SK-N-DZ (cell line): ENCODE data around the gene CARHSP1.
"Not testable (repeated sequence)": the region's sequence is repeated elsewhere in the genome, so short reads cannot be mapped to it uniquely, and the experiment has no call there.

ENCODE experiments used
- DNase-seq: peaks from one replicate; pipeline ENCODE4 v3.0.0-alpha.2; 2015; ENCODE audit warnings: low spot score

Gene CARHSP1

GRCh38 chr16:8855051-8855786, 13.6 kb downstream of the CARHSP1 start:
- DNase-seq, result no peak

DNA sequence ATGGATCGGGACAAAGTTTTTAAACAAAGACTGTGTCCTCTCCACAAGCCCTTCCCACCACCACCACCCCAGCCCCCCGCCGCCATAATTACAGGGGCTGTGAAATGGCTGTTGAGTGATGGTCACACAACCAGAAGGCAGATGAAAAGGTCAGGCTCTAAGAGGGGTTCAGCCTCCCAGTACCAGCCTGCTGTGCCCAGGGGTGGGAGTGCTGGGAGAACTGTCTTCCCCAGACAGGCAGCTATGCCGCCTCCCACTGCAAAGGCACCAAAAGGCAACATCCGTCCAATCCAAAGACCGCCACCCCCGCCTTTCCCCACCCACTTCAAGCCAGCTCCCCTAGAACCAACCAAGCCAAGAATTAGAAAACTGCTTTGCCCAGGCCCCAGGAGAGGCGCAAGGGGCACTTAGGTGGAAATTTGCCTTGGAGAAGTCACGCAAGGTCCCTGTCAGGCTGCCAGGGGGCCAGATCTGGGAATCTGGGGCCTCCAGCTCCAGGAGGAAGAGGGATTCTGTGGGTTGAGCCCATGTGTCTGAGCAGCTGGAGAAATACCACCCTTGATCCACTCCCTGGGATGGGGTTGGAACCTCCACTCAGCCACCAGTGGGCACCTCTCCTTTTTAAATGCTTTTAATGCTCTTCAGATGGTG, 14.4 kb downstream of the CARHSP1 start:
- no peak for DNase-seq

DNA sequence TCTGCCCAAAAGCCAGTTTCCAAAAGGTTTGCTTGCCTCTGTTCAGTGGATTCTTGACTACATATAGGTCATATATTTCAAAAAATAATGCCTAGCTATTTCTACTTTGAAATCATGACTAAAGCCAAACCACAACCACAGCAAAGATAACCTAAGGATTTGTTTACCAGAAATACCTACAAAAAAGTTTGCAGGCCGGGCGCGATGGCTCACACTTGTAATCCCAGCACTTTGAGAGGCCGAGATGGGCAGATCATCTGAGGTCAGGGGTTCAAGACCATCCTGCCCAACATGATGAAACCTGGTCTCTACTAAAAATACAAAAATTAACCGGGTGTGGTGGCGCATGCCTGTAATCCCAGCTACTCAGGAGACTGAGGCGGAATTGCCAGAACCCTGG, 15.2 kb downstream of the CARHSP1 start:
- DNase-seq, result no peak

GRCh38 chr16:8853150-8853549, 15.7 kb downstream of the CARHSP1 start:
- no peak for DNase-seq

GRCh38 chr16:8852534-8852933, 16.3 kb downstream of the CARHSP1 start:
- no peak for DNase-seq

DNA sequence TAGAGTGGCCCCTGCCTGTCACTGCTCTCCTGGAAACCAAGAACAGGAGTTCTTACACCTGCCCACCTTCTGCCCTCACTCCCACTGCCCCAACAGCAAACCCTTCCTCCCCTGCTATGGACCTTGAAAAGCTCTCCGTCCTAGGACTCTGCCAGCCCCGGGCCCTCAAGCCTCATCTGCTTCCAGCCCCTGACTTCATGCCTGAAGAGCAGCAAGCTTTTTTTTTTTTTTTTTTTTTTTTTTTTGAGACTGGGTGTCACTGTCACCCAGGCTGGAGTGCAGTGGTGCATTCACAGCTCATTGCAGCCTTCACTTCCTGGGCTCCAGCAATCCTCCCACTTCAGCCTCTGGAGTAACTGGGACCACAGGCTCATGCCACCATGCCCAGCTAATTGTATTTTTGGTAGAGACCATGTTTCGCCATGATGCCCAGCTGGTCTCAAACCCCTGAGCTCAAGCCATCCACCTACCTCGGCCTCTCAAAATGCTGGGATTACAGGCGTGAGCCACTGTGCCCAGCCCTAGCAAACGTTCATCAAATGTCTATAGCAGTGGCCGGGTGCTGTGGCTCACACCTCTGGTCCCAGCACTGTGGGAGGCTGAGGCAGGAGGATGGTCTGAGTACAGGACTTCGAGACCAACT, 16.9 kb downstream of the CARHSP1 start:
- no peak for DNase-seq

DNA sequence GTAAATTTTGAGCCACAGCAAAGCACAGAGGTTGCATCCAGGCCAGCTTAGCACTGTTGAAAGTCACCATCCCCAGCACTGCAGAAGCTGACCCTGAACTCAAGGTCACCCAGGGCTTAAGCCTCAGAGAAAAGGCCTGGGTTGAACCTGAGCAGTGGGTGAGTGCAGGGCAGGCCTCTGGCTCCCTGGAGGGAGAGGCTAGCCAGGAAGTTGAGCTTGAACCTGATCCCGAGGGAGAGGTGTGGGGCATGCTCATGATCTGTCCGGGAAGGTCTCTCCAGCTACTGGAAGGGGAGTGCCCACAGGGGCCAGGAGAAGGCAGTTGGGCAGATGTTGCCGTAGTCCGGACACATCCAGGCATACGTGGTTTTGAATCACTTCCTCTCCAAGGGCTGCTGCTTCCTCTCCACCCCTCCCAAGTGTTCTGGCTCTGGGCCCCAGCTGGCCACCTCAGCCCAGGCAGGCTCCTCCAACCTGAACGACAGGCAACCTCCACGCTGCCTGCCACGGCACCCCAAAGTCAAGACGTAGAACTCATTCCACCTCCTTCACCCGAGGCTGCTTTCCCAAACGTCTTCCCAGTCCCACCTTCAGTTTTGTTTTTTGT, 18.4 kb downstream of the CARHSP1 start:
- DNase-seq, result no peak

GRCh38 chr16:8849411-8850011, 19.3 kb downstream of the CARHSP1 start:
- no peak for DNase-seq

GRCh38 chr16:8848939-8849391, 19.8 kb downstream of the CARHSP1 start:
- no peak for DNase-seq

DNA sequence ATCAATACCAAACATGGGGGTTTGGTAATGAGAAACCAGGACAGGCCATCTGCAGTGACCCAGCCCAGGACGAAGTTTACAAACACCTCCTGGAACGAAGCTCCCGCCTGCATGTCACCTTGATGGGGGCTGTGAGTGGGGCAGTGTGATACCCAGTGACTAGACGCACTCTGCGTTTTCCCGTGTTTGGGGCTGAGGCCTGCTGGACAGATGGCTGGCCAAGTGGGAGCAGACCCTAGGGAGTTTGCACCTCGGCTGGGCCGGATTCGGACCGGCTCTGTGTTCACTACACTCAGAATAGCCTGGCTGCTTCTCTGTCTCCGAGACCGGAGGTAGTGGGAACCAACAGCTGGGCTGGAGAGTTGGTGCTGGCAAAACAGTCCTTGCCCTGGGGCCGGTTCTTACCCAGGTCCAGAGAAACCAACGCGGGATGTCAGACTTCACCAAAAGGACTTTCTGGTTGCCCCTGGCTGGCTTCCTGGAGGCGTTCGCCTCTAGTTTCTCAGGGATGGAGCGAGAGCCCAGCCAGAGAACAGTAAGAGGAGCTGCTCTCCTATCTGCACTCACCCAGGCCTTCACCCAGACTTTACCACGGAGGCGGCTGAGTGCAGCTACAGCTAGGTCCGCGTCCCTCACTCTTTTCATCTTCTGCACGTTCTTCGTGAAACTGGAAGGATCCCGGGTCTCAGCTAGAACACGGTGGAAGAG, 20.4 kb downstream of the CARHSP1 start:
- DNase-seq, result no peak

DNA sequence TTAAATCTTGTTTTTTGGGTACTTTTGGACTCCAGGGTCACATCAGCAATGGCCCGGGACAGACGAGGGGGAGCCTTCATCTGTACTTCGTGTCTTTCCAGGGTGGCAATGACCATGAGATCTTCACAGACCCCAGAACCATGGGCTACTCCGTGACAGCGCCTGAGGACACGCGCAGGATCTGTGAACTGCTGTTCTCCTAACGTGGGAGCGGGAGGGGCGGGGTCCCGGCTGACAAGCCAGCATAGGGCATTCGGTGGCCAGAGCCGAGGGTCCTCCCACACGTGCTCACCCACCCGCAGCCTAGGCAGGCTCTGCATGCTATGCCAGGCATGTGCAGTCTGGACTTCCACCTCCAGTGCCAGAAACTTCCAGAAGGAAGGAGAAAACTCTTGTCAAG, 21.2 kb downstream of the CARHSP1 start:
- DNase-seq, result no peak

- DNase-seq, result no peak
Observed at GRCh38 chr16:8847145-8847544, 21.7 kb downstream of the CARHSP1 start.

GRCh38 chr16:8846401-8846932, 22.3 kb downstream of the CARHSP1 start:
- DNase-seq, result no peak

DNA sequence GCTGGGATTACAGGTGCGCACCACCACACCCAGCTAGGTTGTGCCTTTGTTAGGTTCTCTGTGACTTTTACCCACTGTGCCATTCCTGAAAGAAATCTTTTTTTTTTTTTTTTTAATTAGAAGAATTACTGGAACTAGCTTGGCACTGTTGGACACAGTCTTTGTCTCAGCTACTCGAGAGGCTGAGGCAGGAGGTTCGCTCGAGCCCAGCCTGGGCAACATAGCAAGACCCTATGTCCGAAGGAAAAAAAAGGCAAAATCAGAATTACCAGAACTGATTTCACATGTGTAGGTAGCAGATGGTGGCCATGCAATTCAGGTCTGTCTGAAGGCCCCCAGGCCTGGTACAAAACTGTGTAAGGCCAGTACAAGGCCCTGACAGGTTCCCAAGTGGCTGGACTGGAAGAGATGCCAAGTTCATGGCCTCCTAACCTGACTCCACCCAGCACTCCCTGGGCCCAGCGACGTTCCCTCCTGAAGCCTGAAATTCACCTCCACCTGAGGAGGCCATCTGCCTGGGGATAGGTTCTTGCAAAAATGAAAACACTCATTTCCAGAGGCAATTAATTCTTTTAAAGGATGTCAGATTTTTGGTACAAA, 23.0 kb downstream of the CARHSP1 start:
- no peak for DNase-seq

DNA sequence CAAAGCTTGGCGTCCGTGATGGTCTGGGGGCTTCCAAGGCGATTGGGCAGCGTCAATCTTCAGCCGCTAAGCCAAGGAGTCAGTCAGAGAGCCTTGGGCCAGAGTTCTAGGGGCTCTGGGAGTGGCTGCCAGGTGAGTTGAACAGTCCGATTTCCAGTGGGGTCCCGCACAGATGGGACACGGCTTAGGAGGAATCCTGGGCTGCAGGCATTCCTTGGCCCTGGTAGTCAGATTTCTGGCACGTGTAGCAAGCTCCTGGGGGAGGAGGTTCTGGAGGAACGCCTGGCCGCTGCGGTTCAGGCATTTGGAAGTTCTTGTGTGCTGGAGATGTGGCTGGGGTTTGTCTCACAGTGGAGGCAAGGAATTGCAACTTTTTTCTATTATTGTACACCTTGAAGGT, 25.5 kb downstream of the CARHSP1 start:
- DNase-seq, result not testable (repeated sequence)

DNA sequence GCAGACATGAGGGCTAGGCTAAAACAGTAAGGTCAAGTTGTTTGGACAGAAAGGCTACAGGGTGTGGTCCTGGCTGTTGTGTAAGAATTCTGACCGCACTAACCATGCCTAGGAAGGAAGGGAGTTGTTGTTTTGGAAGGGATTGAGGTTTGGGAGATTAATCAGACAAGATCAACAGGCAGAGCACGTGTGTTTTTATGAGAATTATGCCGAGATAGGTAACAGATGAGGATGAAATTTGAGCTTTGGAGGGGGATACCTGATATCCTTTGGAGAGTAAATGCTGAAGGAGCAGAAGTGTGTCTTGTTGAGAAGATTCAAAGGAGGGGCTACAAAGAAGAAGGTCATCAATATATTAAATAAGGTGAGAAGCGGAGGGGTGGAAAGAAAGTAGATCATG, 26.8 kb downstream of the CARHSP1 start:
- not testable (repeated sequence) for DNase-seq

GRCh38 chr16:8837594-8837993, 31.2 kb downstream of the CARHSP1 start:
- not testable (repeated sequence) for DNase-seq

DNA sequence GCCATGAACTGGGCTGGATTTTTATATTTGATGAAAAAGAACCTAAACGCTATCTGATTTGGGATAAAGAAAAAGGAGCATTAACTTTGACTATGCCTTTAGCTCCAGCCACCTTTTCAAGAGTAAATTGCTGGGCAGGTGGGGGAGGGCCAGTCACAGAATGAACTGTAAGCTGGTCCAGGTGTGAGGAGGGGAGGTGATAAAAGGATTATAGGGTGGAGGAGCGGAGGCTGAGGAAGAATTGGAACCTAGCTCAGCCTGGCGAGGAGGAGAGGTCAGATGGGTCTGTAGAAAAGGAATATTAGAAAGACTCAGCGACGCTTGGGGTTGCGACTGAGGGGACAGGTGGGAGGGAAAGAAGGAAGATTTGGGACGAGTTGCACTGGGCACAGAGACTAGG, 32.0 kb downstream of the CARHSP1 start:
- DNase-seq, result not testable (repeated sequence)

- no peak for DNase-seq
Observed at GRCh38 chr16:8832717-8833105, 36.1 kb downstream of the CARHSP1 start.

- DNase-seq, result no peak
Observed at GRCh38 chr16:8831871-8832716, 36.7 kb downstream of the CARHSP1 start.
